ENCODE results near the gene NUP210.
"Not testable (repeated sequence)": the region's sequence is repeated elsewhere in the genome, so short reads cannot be mapped to it uniquely, and the experiment has no call there.

NUP210 gene

GRCh38 chr3:13404626-13405452 is 15.3 kb downstream of the NUP210 start:
- DNase-seq, result no peak

GRCh38 chr3:13403847-13404246 is 16.3 kb downstream of the NUP210 start:
- no peak for DNase-seq

- DNase-seq, result no peak
Observed at GRCh38 chr3:13403213-13403819, 16.8 kb downstream of the NUP210 start.

- no peak for DNase-seq
Observed at GRCh38 chr3:13401149-13401548, 19.0 kb downstream of the NUP210 start.

- DNase-seq, result no peak
Observed at GRCh38 chr3:13400114-13400673, 19.9 kb downstream of the NUP210 start.

- no peak for DNase-seq
Observed at GRCh38 chr3:13399603-13400002, 20.5 kb downstream of the NUP210 start.

- no peak for DNase-seq
Observed at GRCh38 chr3:13397316-13397715, 22.8 kb downstream of the NUP210 start.

- DNase-seq, result no peak
Observed at GRCh38 chr3:13394363-13394762, 25.8 kb downstream of the NUP210 start.

GRCh38 chr3:13393427-13394360 is 26.4 kb downstream of the NUP210 start:
- no peak for DNase-seq

- peak; percentile 34 for DNase-seq
Observed at GRCh38 chr3:13391308-13391707, 28.8 kb downstream of the NUP210 start.

GRCh38 chr3:13389378-13389777 is 30.7 kb downstream of the NUP210 start:
- DNase-seq, result no peak

GRCh38 chr3:13388816-13389215 is 31.3 kb downstream of the NUP210 start:
- no peak for DNase-seq

- DNase-seq, result no peak
Observed at GRCh38 chr3:13385373-13385965, 34.7 kb downstream of the NUP210 start.

- no peak for DNase-seq
Observed at GRCh38 chr3:13380971-13381370, 39.2 kb downstream of the NUP210 start.

- no peak for DNase-seq
Observed at GRCh38 chr3:13379201-13379830, 40.8 kb downstream of the NUP210 start.

GRCh38 chr3:13378155-13378554 is 42.0 kb downstream of the NUP210 start:
- no peak for DNase-seq

GRCh38 chr3:13377741-13378140 is 42.4 kb downstream of the NUP210 start:
- DNase-seq, result not testable (repeated sequence)

GRCh38 chr3:13377021-13377420 is 43.1 kb downstream of the NUP210 start:
- no peak for DNase-seq

- no peak for DNase-seq
Observed at GRCh38 chr3:13376091-13376490, 44.0 kb downstream of the NUP210 start.

- DNase-seq, result no peak
Observed at GRCh38 chr3:13375464-13375863, 44.7 kb downstream of the NUP210 start.

- DNase-seq, result no peak
Observed at GRCh38 chr3:13373975-13374586, 46.0 kb downstream of the NUP210 start.

- DNase-seq, result no peak
Observed at GRCh38 chr3:13372656-13373055, 47.5 kb downstream of the NUP210 start.

All from CD4-positive, alpha-beta T cell treated with Interleukin-12 subunit alpha and Interleukin-12 subunit beta, for 1 hour (primary cell).